Right cardiac atrium (tissue), 5 donors: ENCODE data around the gene STON2. TPM values are rescaled to one million over a fixed set of nuclear protein-coding genes. Genes with fewer than 3 reads are reported as not detected.
"Not testable (repeated sequence)": the region's sequence is repeated elsewhere in the genome, so short reads cannot be mapped to it uniquely, and the experiment has no call there.

Source experiments
- ATAC-seq, 2 donors: fragments of 200-7000 bp; cut with Tn5 transposase; one replicate each; pipeline versions ENCODE4 v1.8.0 to v1.9.1; 2020; ENCODE audit warnings: moderate library complexity in 2 of 2, mild to moderate bottlenecking in 1 of 2
- DNase-seq, 3 donors: peaks; one replicate each; pipeline ENCODE4 v3.0.0-alpha.2; 2020
- H3K27ac ChIP-seq: one replicate; pipeline ENCODE4 v1.5.1; 2013; ENCODE audit warnings: mild to moderate bottlenecking, low read length, control low read depth, moderate library complexity
- H3K27me3 ChIP-seq: one replicate; pipeline ENCODE4 v1.6.1; 2013; ENCODE audit not compliant: control insufficient read depth, insufficient read depth
- H3K4me1 ChIP-seq: one replicate; pipeline ENCODE4 v1.6.1; 2013; ENCODE audit warnings: low read length; ENCODE audit not compliant: control insufficient read depth, insufficient read depth
- H3K4me3 ChIP-seq: one replicate; pipeline ENCODE4 v1.5.1; 2013; ENCODE audit warnings: low read length, control low read depth
- H3K9me3 ChIP-seq: one replicate; pipeline ENCODE4 v1.6.1; 2013; ENCODE audit warnings: low read length; ENCODE audit not compliant: control insufficient read depth
- WGBS: extraction: QIAGEN DNeasy Blood & Tissue Kit; methylation state at CpG from one replicate; pipeline ENCODE4 v1.1.7; 2013; 5-methylcytosine and 5-hydroxymethylcytosine counted together
- intact Hi-C, 4 donors: fragments of 100-400 bp; cut with DNase I; formaldehyde crosslinking; loops; one replicate each; pipeline versions ENCODE4 v1.11.0 to v1.14.0; 2022 to 2023
- polyA plus RNA-seq: library from polyadenylated mRNA; stranded (reverse); fragments of 200-250 nt; gene quantifications from one replicate; pipeline ENCODE4 v1.2.3, GENCODE V29; 2013
- total RNA-seq, 4 donors: library from RNA; stranded (reverse); fragmentation: NEBNext Ultra II Directional; extraction: Animal tissue kit (Norgen Biotek cat#: 25700); gene quantifications; one replicate each; pipeline ENCODE4 v1.2.1, GENCODE V29; 2021
- donor health status: healthy with polysubstance abuse.
- donor health status: DM: no; HTN: yes; CAD: no.
- donor health status: DM: no; HTN: no; CAD: no.
- donor health status: DM: no; HTN: yes; CAD: no; lungs with severe emphysema.
- donor health status: DM: yes; HTN: yes; CAD: no.

STON2 gene
- total and polyA plus RNA-seq, 5 donors = 2.0 to 20.1 (median 9.0) TPM

DNA sequence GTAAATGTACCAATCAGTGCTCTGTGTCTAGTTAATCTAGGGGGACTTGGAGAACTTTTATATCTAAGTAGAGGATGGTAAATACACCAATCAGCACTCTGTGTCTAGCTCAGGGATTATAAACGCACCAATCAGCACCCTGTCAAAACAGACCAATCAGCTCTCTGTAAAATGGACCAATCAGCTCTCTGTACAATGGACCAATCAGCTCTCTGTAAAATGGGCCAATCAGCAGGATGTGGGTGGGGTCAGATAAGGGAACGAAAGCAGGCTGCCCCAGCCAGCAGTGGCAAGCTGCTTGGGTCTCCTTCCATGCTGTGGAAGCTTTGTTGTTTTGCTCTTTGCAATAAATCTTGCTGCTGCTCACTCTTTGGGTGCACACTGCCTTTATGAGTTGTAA lies 163.3 kb downstream of the STON2 start:
- DNase-seq, H3K27me3 ChIP-seq, H3K4me3 ChIP-seq, ATAC-seq, H3K9me3 ChIP-seq, intact Hi-C loops, H3K27ac ChIP-seq, H3K4me1 ChIP-seq: not testable (repeated sequence)
- WGBS = 63% methylated on average over 2 of the region's 2 CpGs

DNA sequence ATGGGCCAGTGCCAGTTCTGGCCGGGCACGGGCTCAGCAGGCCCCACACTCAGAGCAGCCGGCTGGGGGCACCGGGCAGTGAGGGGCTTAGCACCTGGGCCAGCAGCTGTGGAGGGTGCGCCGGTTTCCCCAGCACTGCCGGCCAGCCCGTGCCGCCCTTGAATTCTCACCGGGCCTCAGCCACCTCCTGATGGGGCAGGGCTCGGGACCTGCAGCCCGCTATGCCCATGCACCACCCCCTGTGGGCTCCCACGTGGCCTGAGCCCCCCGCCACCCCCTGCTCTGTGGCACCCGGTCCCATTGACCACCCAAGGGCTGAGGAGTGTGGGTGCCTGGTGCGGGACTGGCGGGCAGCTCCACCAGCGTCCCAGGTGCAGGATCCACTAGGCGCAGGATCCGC lies 164.0 kb downstream of the STON2 start:
- ATAC-seq = peak; percentile 21 to 26
- intact Hi-C loops = no loop called here
- WGBS = 93% methylated on average over 20 of the region's 20 CpGs

DNA sequence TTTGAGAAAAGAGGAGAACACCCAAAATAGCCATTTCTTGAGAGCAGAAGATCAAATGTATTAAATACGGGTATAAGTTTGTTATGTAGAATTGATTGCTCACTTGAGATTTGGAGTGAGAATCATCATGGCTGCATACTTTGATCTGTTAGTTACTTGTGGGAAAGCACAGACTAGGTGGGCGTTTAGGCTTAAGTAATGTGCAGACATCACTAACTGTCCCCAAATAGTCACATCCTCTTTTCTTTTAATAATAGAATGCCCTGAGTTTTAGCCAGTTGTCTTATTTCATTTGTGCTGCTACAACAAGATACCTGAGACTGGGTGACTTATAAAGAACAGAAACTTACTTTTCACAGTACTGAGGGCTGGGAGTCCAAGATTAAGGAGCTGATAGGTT lies 165.0 kb downstream of the STON2 start:
- ATAC-seq (no peak), DNase-seq (no peak)
- intact Hi-C loops = no loop called here
- Histone ChIP-seq H3K4me3 (no peak overlapping the region), H3K4me1 (no peaks in the 10 kb centered on the region), H3K27me3 (no peaks in the 10 kb centered on the region), H3K27ac (no peak overlapping the region), H3K9me3 (no peaks in the 10 kb centered on the region)
- WGBS = 52% methylated on average over 2 of the region's 2 CpGs

More for the DNA sequence above, 164.0 kb downstream of the STON2 start:
- Histone ChIP-seq H3K4me1 (no peaks in the 10 kb centered on the region), H3K9me3 (no peaks in the 10 kb centered on the region), H3K4me3 (no peak overlapping the region), H3K27ac (no peak overlapping the region), H3K27me3 (no peaks in the 10 kb centered on the region)
- no peak for DNase-seq

DNA sequence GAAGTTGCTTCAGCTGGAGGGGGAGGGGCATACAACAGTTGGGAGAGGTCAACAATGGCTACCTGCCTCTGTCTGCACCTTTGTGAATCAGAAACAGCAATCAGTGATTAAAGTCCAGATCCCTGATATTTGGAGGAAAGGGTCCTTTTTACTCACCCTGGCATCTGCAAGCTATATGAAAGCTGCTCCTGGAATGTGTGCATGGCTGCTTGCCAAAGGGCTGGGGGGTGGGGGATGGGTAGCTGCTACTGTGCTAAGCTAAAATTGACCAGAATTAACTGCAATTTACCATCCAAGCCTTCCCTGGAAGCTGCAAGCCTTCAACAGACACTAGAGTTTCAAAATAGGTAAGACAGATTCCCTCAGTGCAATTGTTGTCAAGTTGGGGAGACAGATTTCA lies 165.8 kb downstream of the STON2 start:
- no peak for ATAC-seq
- Histone ChIP-seq H3K27ac (no peak overlapping the region), H3K9me3 (no peaks in the 10 kb centered on the region), H3K27me3 (no peaks in the 10 kb centered on the region), H3K4me1 (no peaks in the 10 kb centered on the region), H3K4me3 (no peak overlapping the region)
- DNase-seq = no peak
- intact Hi-C loops = no loop called here

DNA sequence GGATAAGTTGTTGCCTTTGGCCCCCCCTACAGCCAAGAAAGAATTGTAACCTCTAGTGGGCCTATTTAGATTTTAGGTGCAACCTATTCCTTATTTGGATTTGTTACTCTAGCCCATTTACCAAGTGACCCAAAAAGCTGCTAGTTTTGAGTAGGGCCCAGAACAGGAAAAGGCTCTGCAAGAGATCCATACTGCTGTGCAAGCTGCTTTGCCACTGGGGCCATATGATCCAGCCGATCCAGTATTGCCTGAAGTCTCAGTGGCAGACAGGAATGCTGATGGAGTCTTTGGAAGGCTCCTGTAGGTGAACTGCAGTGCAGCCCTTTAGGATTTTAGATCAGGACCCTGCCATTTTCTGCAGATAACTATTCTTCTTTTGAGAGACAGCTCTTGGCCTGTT lies 166.5 kb downstream of the STON2 start:
- Histone ChIP-seq H3K27ac (no peak overlapping the region), H3K9me3 (no peaks in the 10 kb centered on the region), H3K4me3 (no peak overlapping the region), H3K27me3 (no peaks in the 10 kb centered on the region), H3K4me1 (no peaks in the 10 kb centered on the region)
- 98% methylated on average over 1 of the region's 1 CpG for WGBS
- intact Hi-C loops = no loop called here
- no peak for ATAC-seq
- no peak for DNase-seq

DNA sequence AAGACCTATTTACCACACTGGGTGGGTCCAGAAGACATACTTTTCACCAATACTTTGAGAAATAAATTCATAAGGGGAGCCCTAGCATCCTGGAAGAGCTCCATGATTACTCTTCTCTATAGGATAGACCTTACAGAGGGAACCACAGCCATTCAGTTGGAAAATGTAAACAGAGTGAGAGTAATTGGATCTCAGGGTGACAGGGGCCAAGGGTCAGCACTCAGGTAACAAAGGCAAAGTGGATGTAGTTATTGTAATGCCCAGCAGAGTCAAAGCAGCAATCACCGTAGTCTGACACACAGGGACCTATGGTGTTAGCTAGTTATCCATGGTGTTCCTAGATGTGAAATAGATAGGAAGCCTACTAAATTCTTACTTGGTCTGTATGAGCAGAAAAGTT lies 168.6 kb downstream of the STON2 start:
- WGBS = 92% methylated on average over 1 of the region's 1 CpG
- intact Hi-C loops = no loop called here

DNA sequence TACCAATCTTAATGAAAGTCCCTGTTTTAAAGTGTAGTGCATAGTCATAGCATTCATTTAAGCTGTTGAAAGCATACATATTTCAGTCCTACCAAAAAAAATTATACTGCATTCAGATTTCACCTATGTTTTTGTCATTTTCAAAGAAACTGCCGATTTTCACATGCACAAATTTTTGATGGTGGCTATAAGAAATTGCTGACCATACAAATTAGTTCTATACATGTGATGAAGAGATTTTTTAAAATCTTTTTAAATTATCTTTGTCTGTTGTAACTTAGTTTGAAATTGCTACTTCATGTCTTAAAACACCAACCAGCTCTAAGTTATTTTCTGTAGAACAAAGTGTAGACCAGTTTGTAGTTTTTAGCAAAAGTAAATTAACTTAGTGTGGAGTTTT lies 175.9 kb downstream of the STON2 start:
- no peaks in the 10 kb centered on the region for H3K9me3 ChIP-seq
- H3K4me3 ChIP-seq = no peak overlapping the region
- H3K4me1 ChIP-seq = peaks cover 3% of the 10 kb centered on the region
- ATAC-seq = no peak
- no peak for DNase-seq
- WGBS = 96% methylated on average over 1 of the region's 1 CpG
- no peak overlapping the region for H3K27ac ChIP-seq
- no peaks in the 10 kb centered on the region for H3K27me3 ChIP-seq
- intact Hi-C loops = no loop called here

More for the DNA sequence above, 168.6 kb downstream of the STON2 start:
- no peak overlapping the region for H3K4me3 ChIP-seq
- H3K4me1 ChIP-seq = no peaks in the 10 kb centered on the region
- DNase-seq = no peak
- H3K27ac ChIP-seq = no peak overlapping the region
- no peaks in the 10 kb centered on the region for H3K27me3 ChIP-seq
- no peak for ATAC-seq
- H3K9me3 ChIP-seq = no peaks in the 10 kb centered on the region

DNA sequence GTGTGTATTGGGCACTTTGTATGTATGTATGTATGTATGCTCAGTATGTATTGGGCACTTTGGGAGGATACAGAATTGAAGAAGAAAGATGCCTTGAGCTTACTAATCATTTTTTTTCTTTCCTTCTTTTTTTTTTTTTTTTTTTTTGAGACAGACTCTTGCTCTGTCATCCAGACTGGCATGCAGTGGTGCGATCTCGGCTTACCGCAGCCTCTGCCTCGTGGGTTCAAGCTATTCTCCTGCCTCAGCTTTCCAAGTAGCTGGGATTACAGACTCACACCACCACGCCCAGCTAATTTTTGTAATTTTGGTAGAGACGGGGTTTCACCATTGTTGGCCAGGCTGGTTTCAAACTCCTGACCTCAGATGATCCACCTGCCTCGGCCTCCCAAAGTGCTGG lies 176.3 kb downstream of the STON2 start:
- 97% methylated on average over 7 of the region's 7 CpGs for WGBS
- H3K27me3 ChIP-seq, H3K4me3 ChIP-seq, H3K9me3 ChIP-seq, DNase-seq, H3K4me1 ChIP-seq, ATAC-seq, intact Hi-C loops, H3K27ac ChIP-seq: not testable (repeated sequence)

DNA sequence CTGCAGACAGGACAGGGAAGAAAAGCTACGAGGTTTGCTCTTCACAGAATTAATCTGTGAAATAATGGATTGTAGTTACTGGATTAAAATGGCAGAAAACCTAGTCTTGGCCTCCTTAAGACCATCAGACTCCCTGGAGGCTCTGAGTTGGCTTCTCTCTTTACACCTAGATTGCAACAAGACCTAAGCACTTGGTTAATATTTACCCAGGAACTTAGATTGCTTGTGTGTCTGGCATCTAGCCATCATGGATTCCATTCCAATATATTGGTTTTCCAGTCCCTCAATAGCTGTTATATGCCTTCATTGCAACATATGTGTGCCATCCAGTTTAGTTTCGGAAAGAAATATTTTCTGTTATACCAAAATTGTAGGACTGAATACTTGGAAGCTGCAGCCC lies 177.4 kb downstream of the STON2 start:
- 97% methylated on average over 2 of the region's 2 CpGs for WGBS
- Histone ChIP-seq H3K27me3 (no peaks in the 10 kb centered on the region), H3K4me3 (no peak overlapping the region), H3K4me1 (peaks cover 3% of the 10 kb centered on the region), H3K27ac (no peak overlapping the region), H3K9me3 (no peaks in the 10 kb centered on the region)
- ATAC-seq (no peak), DNase-seq (no peak)
- intact Hi-C loops = no loop called here

DNA sequence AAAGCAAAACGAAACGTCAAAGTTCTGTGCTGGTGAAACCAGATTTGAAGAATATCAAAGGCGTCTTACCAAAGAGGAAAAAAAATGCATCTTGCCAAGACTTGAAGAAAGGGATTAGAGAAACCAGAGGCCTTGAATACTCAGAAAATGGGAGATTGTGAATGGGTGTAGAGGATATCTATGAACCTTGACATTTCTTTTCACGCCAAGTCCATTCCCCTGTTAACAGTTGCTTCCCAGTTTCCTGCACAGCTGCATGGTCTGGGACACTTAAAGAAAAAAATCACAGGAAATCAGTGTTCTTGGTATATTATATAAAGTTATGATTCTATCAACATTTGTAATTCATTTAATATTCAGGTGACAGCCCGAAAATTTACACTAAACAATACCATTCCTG lies 178.0 kb downstream of the STON2 start:
- no peak for DNase-seq
- no peak overlapping the region for H3K4me3 ChIP-seq
- H3K27ac ChIP-seq = peak overlapping the region; percentile 95
- ATAC-seq = no peak
- peaks cover 3% of the 10 kb centered on the region for H3K4me1 ChIP-seq
- H3K9me3 ChIP-seq = no peaks in the 10 kb centered on the region
- WGBS = 83% methylated on average over 5 of the region's 5 CpGs
- H3K27me3 ChIP-seq = no peaks in the 10 kb centered on the region
- intact Hi-C loops = no loop called here

DNA sequence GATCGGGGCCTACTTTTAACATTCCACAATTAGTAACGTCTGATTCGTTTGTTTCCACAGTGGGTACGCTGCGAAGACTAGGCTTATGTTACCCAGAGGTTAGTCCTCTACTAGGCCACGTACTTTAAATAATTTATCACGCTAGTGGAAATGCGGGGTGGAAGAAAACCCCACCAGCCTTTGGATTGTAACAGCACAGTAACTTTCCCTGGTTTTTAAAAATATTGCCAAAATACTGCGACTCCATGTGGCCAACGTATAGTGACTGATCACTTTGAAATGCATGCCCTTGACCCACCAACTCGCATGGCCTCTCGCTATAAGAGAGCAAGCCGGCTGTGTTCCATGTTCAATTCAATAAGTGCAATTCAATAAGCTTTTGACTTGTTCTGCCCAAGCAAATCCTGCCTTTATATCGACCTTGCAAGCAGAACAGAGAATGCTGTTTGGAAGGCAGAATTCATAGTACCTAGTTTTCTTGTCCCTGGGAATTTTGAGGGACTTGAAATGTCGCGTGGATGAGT lies 178.5 kb downstream of the STON2 start:
- intact Hi-C loops = no loop called here
- Histone ChIP-seq H3K4me1 (peaks cover 3% of the 10 kb centered on the region), H3K4me3 (peak overlapping the region; percentile 54), H3K27ac (peak overlapping the region; percentile 95), H3K27me3 (no peaks in the 10 kb centered on the region), H3K9me3 (no peaks in the 10 kb centered on the region)
- ATAC-seq (no peak), DNase-seq (no peak)
- 26% methylated on average over 16 of the region's 16 CpGs for WGBS
